Stomach (tissue), 4 donors: ENCODE measurements around the gene ARL16.

ENCODE experiments used
- CTCF ChIP-seq, 7 experiments: fragments of 450-650 bp in 4 of 7; fragments of 200-600 bp in 3 of 7; sonication (generic) in 3 of 7; IDR thresholded peaks; one replicate each; pipeline ENCODE4 v1.5.1; 2016 to 2019; ENCODE audit warnings: antibody characterized with exemption in 7 of 7, control low read depth in 2 of 7, mild to moderate bottlenecking in 1 of 7
- EP300 ChIP-seq: sonication (generic); formaldehyde crosslinking; IDR thresholded peaks from one replicate; pipeline ENCODE4 v1.6.1; 2017; ENCODE audit warnings: antibody characterized with exemption
- POLR2A ChIP-seq, 4 donors: fragments of 450-650 bp; IDR thresholded peaks; one replicate each; pipeline ENCODE4 v1.6.1; 2016; ENCODE audit warnings: antibody characterized with exemption in 4 of 4, control low read depth in 2 of 4, mild to moderate bottlenecking in 1 of 4, moderate library complexity in 1 of 4

DNA sequence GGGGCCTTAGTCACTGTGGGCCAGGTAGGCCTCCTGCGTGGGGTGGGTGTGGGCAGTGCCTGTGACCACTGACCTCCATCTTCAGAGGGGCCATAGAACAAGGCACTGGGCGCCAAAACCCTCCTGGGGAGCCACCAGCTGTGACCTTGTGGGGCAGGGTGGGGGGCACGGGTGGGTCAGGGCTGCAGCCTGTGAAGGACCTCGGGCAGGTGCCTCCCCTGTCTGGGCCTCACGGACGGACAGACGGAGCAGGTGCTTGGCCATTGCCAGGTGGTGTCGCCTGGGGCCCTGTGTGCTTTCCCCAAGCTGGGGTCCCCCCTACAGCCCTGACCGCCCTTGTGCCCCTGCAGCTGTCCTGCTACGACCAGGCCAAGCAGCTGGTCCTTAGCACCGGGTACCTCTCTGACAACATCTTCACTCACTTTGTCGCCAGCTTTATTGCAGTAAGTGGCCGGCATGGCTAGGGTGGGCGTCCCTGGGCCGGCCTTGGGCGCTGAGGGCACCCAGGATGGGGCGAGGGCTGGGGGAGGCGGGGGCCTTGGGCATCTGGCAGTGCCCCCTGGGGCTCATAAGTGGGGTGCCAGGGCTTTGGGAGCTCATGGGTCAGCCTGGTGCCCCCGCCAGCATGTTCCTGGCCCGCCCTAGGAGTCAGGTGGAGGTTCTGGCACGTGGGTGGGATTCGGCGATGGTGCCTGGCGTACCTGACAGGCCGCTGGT, 33.6 kb upstream of the ARL16 start:
- no peak for TF ChIP-seq EP300
- TF ChIP-seq CTCF (IDR thresholded peaks at IDR 0.05) = no peak
- TF ChIP-seq POLR2A (IDR thresholded peaks at IDR 0.05) = no peak
